OCI-LY7 (cell line): ENCODE data around the gene SLX4IP. TPM values are rescaled to one million over a fixed set of nuclear protein-coding genes. Genes with fewer than 3 reads are reported as not detected.

Experiments used
- BruUV-seq: library from RNA; stranded (reverse); fragments of 400-500 nt; replicated peaks from 2 replicates; lab custom pipeline; 2021; lab: Mats Ljungman, UMichigan
- CTCF ChIA-PET: fragments of 300-600 bp; sonication (Branson Sonifier 250); formaldehyde crosslinking; loops from one replicate; lab custom pipeline; 2022; ENCODE audit warnings: antibody characterized with exemption; ENCODE audit not compliant: unreplicated experiment; lab: Charles Lee
- POLR2A ChIA-PET: fragments of 300-600 bp; sonication (Branson Sonifier 250); formaldehyde crosslinking; loops from one replicate; lab custom pipeline; 2022; ENCODE audit warnings: antibody characterized with exemption; lab: Charles Lee
- DNase-seq: peaks from one replicate; pipeline ENCODE4 v3.0.0-alpha.2; 2015; ENCODE audit warnings: low spot score
- H2AFZ ChIP-seq: fragments of 200-600 bp; sonication (generic), shearing (Covaris generic); 2 replicates; pipeline ENCODE4 v1.6.1; 2014; ENCODE audit warnings: mild to moderate bottlenecking, antibody characterized with exemption, low read length, moderate library complexity
- H3K27ac ChIP-seq: fragments of 200-600 bp; sonication (generic); 2 replicates; pipeline ENCODE4 v1.5.1; 2014; ENCODE audit warnings: mixed run types, low read depth, mild to moderate bottlenecking, moderate library complexity, low read length, inconsistent platforms; ENCODE audit not compliant: poor library complexity, severe bottlenecking
- H3K36me3 ChIP-seq: fragments of 200-600 bp; sonication (generic); 2 replicates; pipeline ENCODE4 v1.6.1; 2014; ENCODE audit warnings: mild to moderate bottlenecking, antibody characterized with exemption, low read length, moderate library complexity, mixed read lengths; ENCODE audit not compliant: insufficient read depth
- H3K4me1 ChIP-seq: fragments of 200-600 bp; sonication (generic); 2 replicates; pipeline ENCODE4 v1.5.1; 2014; ENCODE audit warnings: mild to moderate bottlenecking, low read length; ENCODE audit not compliant: insufficient read depth, poor library complexity, severe bottlenecking
- H3K4me2 ChIP-seq: fragments of 200-600 bp; sonication (generic); 2 replicates; pipeline ENCODE4 v1.6.1; 2014; ENCODE audit warnings: mild to moderate bottlenecking, low read length
- H3K4me3 ChIP-seq: fragments of 200-600 bp; sonication (generic); 2 replicates; pipeline ENCODE4 v1.5.1; 2014; ENCODE audit warnings: mild to moderate bottlenecking, low read depth, low read length; ENCODE audit not compliant: poor library complexity, severe bottlenecking
- H3K79me2 ChIP-seq: fragments of 200-600 bp; sonication (generic); 2 replicates; pipeline ENCODE4 v1.6.1; 2016; ENCODE audit warnings: low read depth, mild to moderate bottlenecking, low read length, moderate library complexity, mixed read lengths; ENCODE audit not compliant: insufficient read depth
- H3K9me2 ChIP-seq: fragments of 200-600 bp; sonication (generic); 2 replicates; pipeline ENCODE4 v1.6.1; 2016; ENCODE audit warnings: mild to moderate bottlenecking, low read length, mixed read lengths; ENCODE audit not compliant: insufficient read depth
- H3K9me3 ChIP-seq: fragments of 200-600 bp; sonication (generic); 2 replicates; pipeline ENCODE4 v1.6.1; 2014; ENCODE audit warnings: mild to moderate bottlenecking, mixed run types, low read length, mixed read lengths
- H4K20me1 ChIP-seq: fragments of 200-600 bp; sonication (generic); 2 replicates; pipeline ENCODE4 v1.6.1; 2014; ENCODE audit warnings: mild to moderate bottlenecking, antibody characterized with exemption, low read length, moderate library complexity, mixed read lengths; ENCODE audit not compliant: insufficient read depth
- EZH2phosphoT487 ChIP-seq: fragments of 200-600 bp; sonication (generic); IDR thresholded peaks from 2 replicates; pipeline ENCODE4 v1.6.1; 2018; ENCODE audit warnings: low read depth, borderline replicate concordance, mild to moderate bottlenecking, mixed run types, antibody characterized with exemption, low read length, moderate library complexity, mixed read lengths
- intact Hi-C: fragments of 100-400 bp; cut with micrococcal nuclease; formaldehyde crosslinking; loops from one replicate; pipeline ENCODE4 v1.10.0; 2022; ENCODE audit not compliant: unreplicated experiment
- total RNA-seq, 2 experiments: library from RNA; depleted of rRNA in 1 of 2; stranded (reverse); fragments of >200 nt in 1 of 2; shearing (Covaris generic) in 1 of 2; gene quantifications; 2 replicates each; pipeline ENCODE4 v1.2.3, GENCODE V29; 2014 to 2022
- TF ChIP-seq, protein P1 (sequence below): fragments of 200-600 bp; sonication (generic); conservative IDR thresholded peaks from 2 replicates; pipeline ENCODE4 v1.5.1; 2014; ENCODE audit warnings: mild to moderate bottlenecking, antibody characterized with exemption, low read length, moderate library complexity, mixed read lengths

SLX4IP gene
- total RNA-seq, 2 experiments from 2014 or later = 4.1 to 9.2 TPM

DNA sequence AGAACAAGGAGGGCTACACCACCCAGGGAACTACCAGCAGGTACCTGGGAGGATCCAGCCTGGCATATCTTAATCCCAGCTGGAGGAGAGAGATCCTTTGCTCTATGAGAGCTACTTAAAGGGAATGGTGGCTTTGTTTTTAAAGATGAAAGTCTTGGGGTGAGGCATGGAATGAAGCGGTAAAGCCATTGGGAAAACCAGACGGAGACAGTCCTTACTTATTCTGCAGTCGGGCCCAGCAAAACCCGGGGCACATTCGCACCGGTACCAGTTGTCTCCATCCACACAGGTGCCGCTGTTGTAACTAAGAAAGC, 208.4 kb downstream of the SLX4IP start:
- Histone ChIP-seq H3K4me3 (no peak overlapping the region), H3K27ac (no peak overlapping the region), H4K20me1 (no peaks in the 10 kb centered on the region), H3K36me3 (no peaks in the 10 kb centered on the region), H3K9me2 (no peaks in the 10 kb centered on the region), H2AFZ (no peak overlapping the region), H3K4me1 (no peaks in the 10 kb centered on the region), H3K4me2 (no peak overlapping the region), H3K79me2 (no peaks in the 10 kb centered on the region), H3K9me3 (no peaks in the 10 kb centered on the region)
- intact Hi-C loops = no loop called here
- TF ChIP-seq, protein P1, sequence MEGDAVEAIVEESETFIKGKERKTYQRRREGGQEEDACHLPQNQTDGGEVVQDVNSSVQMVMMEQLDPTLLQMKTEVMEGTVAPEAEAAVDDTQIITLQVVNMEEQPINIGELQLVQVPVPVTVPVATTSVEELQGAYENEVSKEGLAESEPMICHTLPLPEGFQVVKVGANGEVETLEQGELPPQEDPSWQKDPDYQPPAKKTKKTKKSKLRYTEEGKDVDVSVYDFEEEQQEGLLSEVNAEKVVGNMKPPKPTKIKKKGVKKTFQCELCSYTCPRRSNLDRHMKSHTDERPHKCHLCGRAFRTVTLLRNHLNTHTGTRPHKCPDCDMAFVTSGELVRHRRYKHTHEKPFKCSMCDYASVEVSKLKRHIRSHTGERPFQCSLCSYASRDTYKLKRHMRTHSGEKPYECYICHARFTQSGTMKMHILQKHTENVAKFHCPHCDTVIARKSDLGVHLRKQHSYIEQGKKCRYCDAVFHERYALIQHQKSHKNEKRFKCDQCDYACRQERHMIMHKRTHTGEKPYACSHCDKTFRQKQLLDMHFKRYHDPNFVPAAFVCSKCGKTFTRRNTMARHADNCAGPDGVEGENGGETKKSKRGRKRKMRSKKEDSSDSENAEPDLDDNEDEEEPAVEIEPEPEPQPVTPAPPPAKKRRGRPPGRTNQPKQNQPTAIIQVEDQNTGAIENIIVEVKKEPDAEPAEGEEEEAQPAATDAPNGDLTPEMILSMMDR = no peak
- no peak for TF ChIP-seq EZH2phosphoT487
- no TSS peak for BruUV-seq
- DNase-seq = no peak
- ChIA-PET POLR2A (interaction anchor here (0.9 kb wide), 1 partner anchor 13 kb away, joined by 3 read pairs; no protein-coding TSS in a partner anchor), CTCF (no interaction called here)

DNA sequence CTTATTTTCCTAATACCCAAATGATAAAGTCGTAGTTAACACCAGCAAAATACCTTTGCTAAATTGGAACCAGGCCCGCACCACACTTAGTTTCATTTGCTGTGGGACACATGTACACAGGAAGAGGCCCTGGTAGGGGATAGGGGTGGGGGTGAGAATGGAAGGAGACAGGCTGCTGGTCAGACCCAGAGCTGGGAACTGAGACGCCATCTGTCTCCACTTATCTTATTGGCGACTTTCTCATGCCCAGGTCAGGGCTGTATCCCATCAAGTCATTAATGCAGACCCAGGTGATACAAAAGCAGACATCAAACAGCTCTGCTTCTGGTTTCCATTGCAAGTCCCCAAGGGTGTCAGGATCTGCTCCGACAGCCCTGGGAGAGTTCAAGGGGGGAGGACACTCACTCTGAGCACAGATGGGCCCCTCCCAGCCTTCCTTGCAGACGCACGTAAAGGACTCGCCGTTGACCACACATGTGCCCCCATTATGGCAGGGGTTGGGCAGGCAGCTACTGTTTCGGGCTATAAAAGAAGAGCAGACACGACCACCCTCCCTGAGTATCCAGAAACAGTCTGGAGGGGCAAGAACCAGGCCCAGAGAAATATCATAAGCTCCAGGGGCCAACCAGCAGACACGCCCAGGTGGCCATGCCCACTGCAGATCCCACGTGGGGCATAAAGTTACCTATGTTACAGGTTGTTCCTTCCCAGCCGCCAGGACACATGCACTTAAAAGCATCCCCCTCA, 209.5 kb downstream of the SLX4IP start:
- CTCF ChIA-PET = no interaction called here
- no peak overlapping the region for H3K4me2 ChIP-seq
- H3K79me2 ChIP-seq = no peaks in the 10 kb centered on the region
- DNase-seq = no peak
- intact Hi-C loops = no loop called here
- H4K20me1 ChIP-seq = no peaks in the 10 kb centered on the region
- BruUV-seq = no TSS peak
- H2AFZ ChIP-seq = no peak overlapping the region
- H3K9me2 ChIP-seq = no peaks in the 10 kb centered on the region
- H3K27ac ChIP-seq = no peak overlapping the region
- H3K4me3 ChIP-seq = no peak overlapping the region
- no peak for TF ChIP-seq EZH2phosphoT487
- TF ChIP-seq, protein P1 = no peak
- H3K9me3 ChIP-seq = no peaks in the 10 kb centered on the region
- H3K4me1 ChIP-seq = no peaks in the 10 kb centered on the region
- POLR2A ChIA-PET = interaction anchor here (0.9 kb wide), 1 partner anchor 11 kb away, joined by 3 read pairs; no protein-coding TSS in a partner anchor
- H3K36me3 ChIP-seq = no peaks in the 10 kb centered on the region

DNA sequence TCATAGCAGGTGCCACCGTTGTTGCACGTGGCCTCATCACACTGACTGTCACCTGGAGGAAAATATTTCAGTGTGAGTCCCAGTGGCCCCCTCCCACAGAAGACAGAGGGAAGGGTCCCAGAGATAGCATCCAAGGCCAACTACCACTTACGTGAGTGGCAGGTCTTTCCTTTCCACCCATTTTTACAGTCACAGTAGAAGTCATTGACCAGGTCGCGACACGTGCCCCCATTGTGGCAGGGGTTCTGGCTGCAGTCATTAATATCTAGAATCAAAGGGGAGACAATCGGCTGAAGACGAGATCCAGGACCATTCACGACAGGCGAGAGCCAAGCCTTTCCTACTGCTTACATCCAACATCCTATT, 210.1 kb downstream of the SLX4IP start:
- no peaks in the 10 kb centered on the region for H3K9me2 ChIP-seq
- H3K79me2 ChIP-seq = no peaks in the 10 kb centered on the region
- no peak overlapping the region for H3K4me3 ChIP-seq
- no peak for DNase-seq
- no TSS peak for BruUV-seq
- H2AFZ ChIP-seq = no peak overlapping the region
- H3K4me1 ChIP-seq = no peaks in the 10 kb centered on the region
- TF ChIP-seq EZH2phosphoT487 = no peak
- TF ChIP-seq, protein P1 = no peak
- no peaks in the 10 kb centered on the region for H3K36me3 ChIP-seq
- intact Hi-C loops = no loop called here
- CTCF ChIA-PET = no interaction called here
- no peaks in the 10 kb centered on the region for H4K20me1 ChIP-seq
- POLR2A ChIA-PET = interaction anchor here (0.6 kb wide), 1 partner anchor 1672 kb away, joined by 3 read pairs; no protein-coding TSS in a partner anchor
- no peaks in the 10 kb centered on the region for H3K9me3 ChIP-seq
- H3K27ac ChIP-seq = no peak overlapping the region
- no peak overlapping the region for H3K4me2 ChIP-seq
